Activated gamma-delta T cell (primary cell): Measurements from ENCODE around the gene AQP2.
A peak's percentile ranks its signal among the peaks of the same experiment; 100 is the strongest.

ENCODE experiments used
- DNase-seq: peaks from one replicate; lab custom pipeline; 2025; lab: John Stamatoyannopoulos, UW

Gene AQP2

GRCh38 chr12:49941556-49942511 is 8.7 kb upstream of the AQP2 start:
- DNase-seq, result no peak

- DNase-seq, result no peak
Measured at GRCh38 chr12:49942512-49942893, 8.0 kb upstream of the AQP2 start.

GRCh38 chr12:49942921-49943624 is 7.5 kb upstream of the AQP2 start:
- no peak for DNase-seq

GRCh38 chr12:49943625-49943960 is 6.9 kb upstream of the AQP2 start:
- no peak for DNase-seq

GRCh38 chr12:49944046-49944445 is 6.5 kb upstream of the AQP2 start:
- DNase-seq, result no peak

GRCh38 chr12:49944718-49945117 is 5.8 kb upstream of the AQP2 start:
- DNase-seq, result no peak

- DNase-seq, result peak; percentile 35
Measured at GRCh38 chr12:49945394-49946080, 5.0 kb upstream of the AQP2 start.

GRCh38 chr12:49946086-49946485 is 4.5 kb upstream of the AQP2 start:
- DNase-seq, result no peak

GRCh38 chr12:49946497-49946896 is 4.0 kb upstream of the AQP2 start:
- no peak for DNase-seq

GRCh38 chr12:49947593-49948226 is 2.8 kb upstream of the AQP2 start:
- DNase-seq, result no peak

GRCh38 chr12:49948866-49949845 is 1.4 kb upstream of the AQP2 start:
- DNase-seq, result no peak

GRCh38 chr12:49949866-49950265 is 671 bp upstream of the AQP2 start:
- no peak for DNase-seq

- DNase-seq, result no peak
Measured at GRCh38 chr12:49951411-49952240, 1.1 kb downstream of the AQP2 start.

- DNase-seq, result no peak
Measured at GRCh38 chr12:49952391-49953055, 2.0 kb downstream of the AQP2 start.

- no peak for DNase-seq
Measured at GRCh38 chr12:49953151-49953550, 2.6 kb downstream of the AQP2 start.

- no peak for DNase-seq
Measured at GRCh38 chr12:49953961-49954846, 3.7 kb downstream of the AQP2 start.

GRCh38 chr12:49954863-49955830 is 4.6 kb downstream of the AQP2 start:
- DNase-seq, result no peak
